ENCODE results near the gene BIN2.

Gene BIN2

DNA sequence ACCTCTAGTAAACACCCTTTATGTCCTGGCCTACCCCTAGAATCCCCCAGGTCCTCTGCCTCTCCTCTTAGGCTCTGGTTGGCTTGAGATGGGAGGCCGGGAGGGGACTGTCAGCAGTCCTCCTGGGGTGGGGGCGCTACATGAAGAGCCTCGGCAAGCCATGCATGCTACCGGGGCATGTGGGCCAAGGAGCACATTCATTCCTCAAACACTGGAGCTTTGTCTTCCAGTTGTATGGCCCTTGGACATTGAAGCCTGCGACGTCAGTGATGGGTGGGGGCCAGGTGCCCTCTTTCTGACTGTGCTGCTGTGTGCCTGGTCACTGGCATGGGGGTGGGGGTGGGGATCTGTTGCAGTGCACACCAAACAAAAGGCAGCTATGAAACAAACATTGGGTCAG, 38.3 kb upstream of the BIN2 start:
- peaks cover 25% of the 10 kb centered on the region; the same call in 1 of the 2 replicates for H3K36me3 ChIP-seq (ENCODE audit: insufficient read depth, low read length)
- no peak overlapping the region for H3K9ac ChIP-seq (ENCODE audit: low read depth, low read length)
- 92% methylated on average over 6 of the region's 6 CpGs for WGBS
- no peaks in the 10 kb centered on the region for H3K4me1 ChIP-seq (ENCODE audit: insufficient read depth, low read length)
- no peaks in the 10 kb centered on the region for H3K27me3 ChIP-seq (ENCODE audit: insufficient read depth, low read length)
- H3K4me3 ChIP-seq (ENCODE audit: low read length) = no peak overlapping the region
- H3K9me3 ChIP-seq (ENCODE audit: insufficient read depth, low read depth, low read length) = no peaks in the 10 kb centered on the region
- H3K27ac ChIP-seq (ENCODE audit: low read depth, low read length) = no peak overlapping the region

DNA sequence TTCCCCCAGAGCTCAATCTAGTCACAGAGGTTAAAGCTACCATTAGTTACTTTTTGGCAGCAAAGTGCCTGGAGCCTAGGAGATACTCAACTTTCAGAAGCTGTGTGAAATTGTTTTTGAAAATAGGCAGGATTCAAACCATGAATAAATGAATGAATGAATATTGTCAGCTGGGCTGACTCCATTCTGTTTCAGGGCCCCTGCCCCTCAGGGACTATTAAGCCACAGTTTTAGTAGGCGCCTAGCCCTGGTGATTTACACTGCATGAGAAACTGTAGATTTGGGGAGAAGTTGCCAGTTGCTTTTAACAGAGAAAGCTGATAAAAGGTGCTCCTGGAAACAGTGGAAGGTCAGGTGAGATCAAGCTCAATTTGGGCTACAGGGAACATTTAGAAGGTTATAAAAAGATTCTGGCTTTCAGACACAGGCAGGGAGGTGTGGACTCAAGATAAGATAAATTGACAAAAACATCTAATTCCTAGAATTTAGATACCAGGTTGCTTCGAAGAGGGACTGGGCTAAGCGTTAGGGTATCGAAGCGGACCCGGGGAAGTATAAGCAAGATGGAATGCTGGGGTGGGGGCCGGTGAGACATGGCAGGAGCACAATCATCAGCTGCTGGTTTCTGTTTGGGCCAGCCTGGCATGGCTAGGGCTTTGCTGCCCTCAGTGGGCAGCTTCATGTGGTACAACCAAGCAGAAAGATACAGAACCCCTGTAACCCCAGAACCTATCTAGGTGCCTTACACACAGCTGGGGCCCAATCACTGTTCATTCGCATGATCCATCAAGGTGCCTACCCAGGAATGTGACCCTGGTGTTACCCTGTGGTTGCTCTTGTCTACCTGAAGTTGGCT, 37.4 kb upstream of the BIN2 start:
- Histone ChIP-seq H3K4me1 (ENCODE audit: insufficient read depth, low read length) (no peaks in the 10 kb centered on the region), H3K36me3 (ENCODE audit: insufficient read depth, low read length) (peaks cover 33% of the 10 kb centered on the region; the same call in 1 of the 2 replicates), H3K4me3 (ENCODE audit: low read length) (no peak overlapping the region), H3K9me3 (ENCODE audit: insufficient read depth, low read depth, low read length) (no peaks in the 10 kb centered on the region), H3K27me3 (ENCODE audit: insufficient read depth, low read length) (no peaks in the 10 kb centered on the region), H3K27ac (ENCODE audit: low read depth, low read length) (no peak overlapping the region), H3K9ac (ENCODE audit: low read depth, low read length) (no peak overlapping the region)
- 95% methylated on average over 8 of the region's 8 CpGs for WGBS

DNA sequence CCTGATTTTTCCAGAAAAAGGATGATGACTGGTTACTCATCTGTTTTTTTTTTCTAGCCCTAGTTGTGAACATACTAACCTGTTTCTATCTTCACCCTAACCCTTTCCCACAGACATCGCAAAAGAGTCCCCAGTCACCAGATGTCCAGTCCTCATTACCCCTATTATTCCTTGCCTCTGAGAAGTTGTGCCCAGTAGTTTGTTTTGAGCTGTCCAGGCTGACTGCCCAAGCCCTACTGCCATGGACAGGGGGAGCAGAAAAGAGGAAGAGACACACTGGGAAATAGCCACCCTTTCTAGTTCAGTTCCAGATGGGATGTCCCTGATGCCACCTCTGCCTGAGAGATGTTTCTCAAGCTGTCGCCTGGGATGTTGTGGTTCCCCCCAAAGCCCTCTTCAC, 36.3 kb upstream of the BIN2 start:
- 94% methylated on average over 2 of the region's 2 CpGs for WGBS
- Histone ChIP-seq H3K36me3 (ENCODE audit: insufficient read depth, low read length) (peaks cover 36% of the 10 kb centered on the region; the same call in 1 of the 2 replicates), H3K9me3 (ENCODE audit: insufficient read depth, low read depth, low read length) (no peaks in the 10 kb centered on the region), H3K27me3 (ENCODE audit: insufficient read depth, low read length) (no peaks in the 10 kb centered on the region), H3K9ac (ENCODE audit: low read depth, low read length) (no peak overlapping the region), H3K4me3 (ENCODE audit: low read length) (no peak overlapping the region), H3K4me1 (ENCODE audit: insufficient read depth, low read length) (no peaks in the 10 kb centered on the region), H3K27ac (ENCODE audit: low read depth, low read length) (no peak overlapping the region)

DNA sequence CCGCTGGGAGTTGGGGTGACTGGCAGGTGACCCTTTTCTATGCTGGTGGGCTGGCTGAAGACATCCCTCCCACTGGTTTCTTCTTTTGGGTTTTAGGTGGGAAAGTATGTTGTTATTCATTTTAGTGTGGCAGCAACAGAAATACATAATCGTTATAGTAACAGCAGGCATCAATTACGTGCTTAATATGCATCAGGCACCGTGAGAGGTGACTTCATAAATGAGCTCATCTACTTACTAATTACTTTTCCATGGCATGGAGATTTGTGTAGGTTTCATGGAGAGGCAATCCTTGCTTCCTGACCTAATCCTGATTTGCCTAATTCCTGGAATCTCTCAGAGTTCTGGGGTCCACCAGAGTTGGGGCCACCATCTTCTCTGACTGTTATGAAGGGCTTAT, 35.9 kb upstream of the BIN2 start:
- WGBS = 94% methylated on average over 4 of the region's 4 CpGs

DNA sequence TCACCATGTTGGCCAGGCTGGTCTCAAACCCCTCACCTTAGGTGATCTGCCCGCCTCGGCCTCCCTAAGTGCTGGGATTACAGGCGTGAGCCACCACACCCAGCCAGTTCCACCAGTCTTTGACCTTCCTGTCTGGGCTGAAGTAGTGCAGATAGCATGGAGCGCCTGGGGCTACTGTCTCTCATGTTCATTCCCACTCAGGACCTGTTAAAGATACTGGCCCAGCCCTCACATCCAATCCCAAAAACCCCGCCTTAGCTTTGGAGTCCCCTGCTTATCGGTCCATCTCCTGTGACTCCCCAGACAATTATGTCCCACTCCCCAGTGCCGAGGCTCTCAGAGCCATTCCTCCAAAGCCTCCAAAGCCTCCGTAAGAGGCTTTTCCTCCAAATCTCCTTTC, 34.5 kb upstream of the BIN2 start:
- Histone ChIP-seq H3K36me3 (ENCODE audit: insufficient read depth, low read length) (peaks cover 33% of the 10 kb centered on the region; the same call in 1 of the 2 replicates), H3K27me3 (ENCODE audit: insufficient read depth, low read length) (no peaks in the 10 kb centered on the region), H3K9me3 (ENCODE audit: insufficient read depth, low read depth, low read length) (no peaks in the 10 kb centered on the region), H3K27ac (ENCODE audit: low read depth, low read length) (no peak overlapping the region), H3K4me3 (ENCODE audit: low read length) (no peak overlapping the region), H3K9ac (ENCODE audit: low read depth, low read length) (no peak overlapping the region), H3K4me1 (ENCODE audit: insufficient read depth, low read length) (no peaks in the 10 kb centered on the region)
- 95% methylated on average over 8 of the region's 8 CpGs for WGBS

More for the DNA sequence above, 35.9 kb upstream of the BIN2 start:
- Histone ChIP-seq H3K9me3 (ENCODE audit: insufficient read depth, low read depth, low read length) (no peaks in the 10 kb centered on the region), H3K36me3 (ENCODE audit: insufficient read depth, low read length) (peaks cover 40% of the 10 kb centered on the region; the same call in 1 of the 2 replicates), H3K4me1 (ENCODE audit: insufficient read depth, low read length) (no peaks in the 10 kb centered on the region), H3K27ac (ENCODE audit: low read depth, low read length) (no peak overlapping the region), H3K4me3 (ENCODE audit: low read length) (no peak overlapping the region), H3K9ac (ENCODE audit: low read depth, low read length) (no peak overlapping the region), H3K27me3 (ENCODE audit: insufficient read depth, low read length) (no peaks in the 10 kb centered on the region)

DNA sequence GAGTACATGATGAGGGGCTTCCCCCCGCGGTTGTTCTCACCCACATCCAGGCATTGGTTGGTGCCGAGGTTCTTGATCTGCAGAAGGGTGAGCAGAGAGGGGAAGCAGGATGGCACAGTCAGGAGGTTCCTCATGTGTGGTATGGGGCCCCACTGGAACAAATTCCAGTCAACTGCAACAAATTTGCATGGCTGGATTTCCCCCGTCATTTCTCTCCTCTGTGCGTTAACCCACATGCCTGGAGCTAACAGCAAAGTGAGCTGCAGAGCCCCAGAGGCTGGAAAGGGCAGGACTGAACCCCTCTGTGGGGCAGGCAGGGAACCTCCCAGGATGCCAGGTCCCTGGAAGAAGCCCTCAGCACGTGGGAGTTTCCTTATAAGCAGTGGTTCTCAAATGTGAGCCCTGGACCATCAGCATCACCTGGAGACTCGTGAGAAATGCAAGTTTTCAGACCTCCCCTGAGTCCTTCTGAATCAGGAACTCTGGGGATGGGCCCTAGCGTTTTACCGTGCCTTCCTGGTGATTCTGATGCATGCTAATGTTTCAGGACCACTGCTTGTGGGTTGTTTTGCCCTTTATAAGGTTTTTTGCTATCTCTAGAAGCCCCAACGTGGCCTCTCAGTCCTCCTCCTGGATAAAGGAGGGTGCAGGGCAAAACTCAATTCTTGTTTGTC, 33.5 kb upstream of the BIN2 start:
- Histone ChIP-seq H3K27ac (ENCODE audit: low read depth, low read length) (no peak overlapping the region), H3K27me3 (ENCODE audit: insufficient read depth, low read length) (no peaks in the 10 kb centered on the region), H3K4me1 (ENCODE audit: insufficient read depth, low read length) (no peaks in the 10 kb centered on the region), H3K4me3 (ENCODE audit: low read length) (no peak overlapping the region), H3K9ac (ENCODE audit: low read depth, low read length) (no peak overlapping the region), H3K36me3 (ENCODE audit: insufficient read depth, low read length) (peaks cover 31% of the 10 kb centered on the region; the same call in 1 of the 2 replicates), H3K9me3 (ENCODE audit: insufficient read depth, low read depth, low read length) (no peaks in the 10 kb centered on the region)
- WGBS = 95% methylated on average over 10 of the region's 10 CpGs

DNA sequence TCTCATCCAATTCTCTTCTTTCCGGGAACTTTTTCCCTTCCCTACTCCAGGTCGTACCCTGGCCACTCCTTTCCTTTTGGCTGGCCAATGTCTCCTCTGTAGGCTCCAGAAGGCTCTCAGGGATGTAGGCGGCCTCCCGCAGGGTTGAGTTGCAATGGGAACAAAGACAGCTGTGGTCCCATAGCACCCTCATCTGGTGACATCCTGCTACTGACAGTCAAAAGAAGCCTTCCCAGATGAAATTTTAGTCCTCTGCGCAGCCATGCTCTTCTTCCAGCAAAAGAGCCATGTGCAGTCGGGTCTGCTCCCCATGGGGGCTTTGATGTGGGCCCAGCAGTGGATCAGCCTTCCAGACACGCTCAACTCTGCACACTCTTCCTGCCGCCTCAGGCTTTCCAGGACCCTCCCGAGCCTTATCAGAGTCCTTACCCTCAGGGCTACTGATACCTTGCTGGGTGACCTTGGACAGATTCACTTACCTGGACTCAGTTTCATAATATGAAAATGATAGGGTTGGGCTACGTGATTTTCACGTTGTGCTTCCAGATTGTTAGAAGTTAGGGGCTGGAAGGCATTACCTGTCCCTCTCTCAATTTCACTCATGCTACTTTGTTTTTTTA, 28.0 kb upstream of the BIN2 start:
- Histone ChIP-seq H3K4me1 (ENCODE audit: insufficient read depth, low read length) (no peaks in the 10 kb centered on the region), H3K36me3 (ENCODE audit: insufficient read depth, low read length) (peaks cover 13% of the 10 kb centered on the region; the same call in 1 of the 2 replicates), H3K9ac (ENCODE audit: low read depth, low read length) (no peak overlapping the region), H3K27me3 (ENCODE audit: insufficient read depth, low read length) (no peaks in the 10 kb centered on the region), H3K4me3 (ENCODE audit: low read length) (no peak overlapping the region), H3K9me3 (ENCODE audit: insufficient read depth, low read depth, low read length) (no peaks in the 10 kb centered on the region), H3K27ac (ENCODE audit: low read depth, low read length) (no peak overlapping the region)
- 21% methylated on average over 9 of the region's 11 CpGs for WGBS

DNA sequence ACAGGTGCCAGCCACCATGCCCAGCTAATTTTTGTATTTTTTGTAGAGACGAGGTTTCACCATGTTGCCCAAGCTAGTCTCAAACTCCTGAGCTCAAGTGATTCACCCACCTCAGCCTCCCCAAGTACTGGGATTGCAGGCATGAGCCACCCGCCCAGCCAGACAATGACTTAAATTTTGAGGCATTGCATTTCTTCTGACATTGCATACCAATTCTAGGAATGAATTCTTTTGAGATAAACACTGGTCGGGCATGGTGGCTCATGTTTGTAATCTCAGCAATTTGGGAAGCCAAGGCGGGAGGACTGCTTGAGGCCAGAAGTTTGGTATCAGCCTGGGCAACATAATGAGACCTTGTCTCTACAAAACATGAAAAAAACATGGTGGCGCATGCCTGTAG, 25.1 kb upstream of the BIN2 start:
- Histone ChIP-seq H3K9me3 (ENCODE audit: insufficient read depth, low read depth, low read length) (no peaks in the 10 kb centered on the region), H3K4me1 (ENCODE audit: insufficient read depth, low read length) (no peaks in the 10 kb centered on the region), H3K27ac (ENCODE audit: low read depth, low read length) (no peak overlapping the region), H3K36me3 (ENCODE audit: insufficient read depth, low read length) (no peaks in the 10 kb centered on the region), H3K27me3 (ENCODE audit: insufficient read depth, low read length) (no peaks in the 10 kb centered on the region), H3K9ac (ENCODE audit: low read depth, low read length) (no peak overlapping the region), H3K4me3 (ENCODE audit: low read length) (no peak overlapping the region)
- 93% methylated on average over 5 of the region's 5 CpGs for WGBS

DNA sequence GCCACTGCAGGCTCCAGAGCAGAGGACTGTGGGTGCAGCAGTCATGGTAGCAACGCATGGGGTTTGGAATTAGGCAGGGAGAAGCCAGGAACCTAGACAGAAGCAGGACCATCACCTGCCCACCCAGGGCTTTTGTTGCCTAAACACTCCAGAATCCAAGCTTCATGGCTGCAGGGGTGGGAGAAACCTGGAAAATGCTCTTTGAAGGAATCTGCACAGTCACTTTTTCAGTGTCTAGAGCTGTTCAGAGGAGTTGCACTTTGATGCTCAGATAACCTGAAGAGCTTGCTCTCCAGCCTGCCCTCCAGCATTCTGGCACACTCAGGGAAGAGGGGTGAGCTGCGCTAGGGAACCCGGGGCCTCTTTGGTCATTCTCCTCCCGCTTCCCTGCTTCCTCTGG, 24.1 kb upstream of the BIN2 start:
- Histone ChIP-seq H3K9me3 (ENCODE audit: insufficient read depth, low read depth, low read length) (no peaks in the 10 kb centered on the region), H3K27ac (ENCODE audit: low read depth, low read length) (no peak overlapping the region), H3K4me3 (ENCODE audit: low read length) (no peak overlapping the region), H3K9ac (ENCODE audit: low read depth, low read length) (no peak overlapping the region), H3K36me3 (ENCODE audit: insufficient read depth, low read length) (no peaks in the 10 kb centered on the region), H3K27me3 (ENCODE audit: insufficient read depth, low read length) (no peaks in the 10 kb centered on the region), H3K4me1 (ENCODE audit: insufficient read depth, low read length) (no peaks in the 10 kb centered on the region)
- 98% methylated on average over 4 of the region's 4 CpGs for whole genome bisulfite sequencing

DNA sequence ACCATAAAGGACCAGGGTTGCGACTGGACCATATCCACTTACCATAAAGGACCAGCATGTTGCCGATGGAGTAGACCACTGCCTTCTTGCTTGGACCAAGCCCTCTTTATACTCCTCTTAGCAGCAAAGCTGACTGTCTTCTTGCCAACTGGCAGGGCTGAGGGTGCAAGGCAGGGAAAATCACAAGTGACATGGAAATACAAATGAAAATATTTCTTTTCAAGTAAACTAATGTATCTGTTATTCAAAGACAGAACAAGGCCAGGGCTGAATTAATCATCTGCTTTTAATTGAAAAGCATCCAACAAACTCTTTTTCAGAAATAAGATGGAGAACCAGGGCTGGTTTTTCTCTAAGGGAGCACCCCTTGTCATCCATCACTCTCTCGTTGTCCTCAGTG, 22.6 kb upstream of the BIN2 start, which contains the start of gene CELA1:
Gene CELA1 (minus strand): TSS at position 99 of the 400 bp plus-strand sequence. CDS start 41 bp downstream, at position 58.
- Histone ChIP-seq H3K9ac (ENCODE audit: low read depth, low read length) (no peak within 1 kb of the TSS), H3K9me3 (ENCODE audit: insufficient read depth, low read depth, low read length) (no peaks in the 10 kb centered on the region), H3K36me3 (ENCODE audit: insufficient read depth, low read length) (no peaks in the 10 kb centered on the region), H3K27ac (ENCODE audit: low read depth, low read length) (no peak within 1 kb of the TSS), H3K4me1 (ENCODE audit: insufficient read depth, low read length) (no peaks in the 10 kb centered on the region), H3K27me3 (ENCODE audit: insufficient read depth, low read length) (no peaks in the 10 kb centered on the region), H3K4me3 (ENCODE audit: low read length) (no peak within 1 kb of the TSS)
- 93% methylated on average over 3 of the region's 3 CpGs for WGBS

DNA sequence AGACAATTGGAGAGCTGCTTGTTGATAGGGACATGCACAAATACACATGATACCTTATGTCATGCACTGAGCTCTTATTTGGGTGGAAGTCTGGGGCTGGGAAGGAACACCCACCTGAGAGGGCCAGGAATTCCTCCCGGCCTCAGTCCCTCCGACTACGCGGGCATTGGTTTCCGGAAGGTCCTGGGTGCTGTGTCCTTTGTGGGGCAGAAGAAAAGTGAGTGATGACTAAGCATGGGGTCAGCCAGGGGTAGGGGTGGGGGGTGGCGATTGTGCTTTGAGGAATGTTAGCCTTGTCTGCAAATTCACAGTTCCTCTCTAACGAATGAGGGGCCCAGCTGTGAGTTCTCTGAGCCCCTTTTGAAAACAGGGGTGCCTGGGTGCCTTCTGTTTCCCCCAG, 21.7 kb upstream of the BIN2 start:
- WGBS = 60% methylated on average over 7 of the region's 7 CpGs

More for the DNA sequence above, 21.7 kb upstream of the BIN2 start:
- H3K9ac ChIP-seq (ENCODE audit: low read depth, low read length) = no peak overlapping the region
- no peaks in the 10 kb centered on the region for H3K27me3 ChIP-seq (ENCODE audit: insufficient read depth, low read length)
- no peak overlapping the region for H3K4me3 ChIP-seq (ENCODE audit: low read length)
- H3K36me3 ChIP-seq (ENCODE audit: insufficient read depth, low read length) = no peaks in the 10 kb centered on the region
- no peak overlapping the region for H3K27ac ChIP-seq (ENCODE audit: low read depth, low read length)
- H3K4me1 ChIP-seq (ENCODE audit: insufficient read depth, low read length) = no peaks in the 10 kb centered on the region
- no peaks in the 10 kb centered on the region for H3K9me3 ChIP-seq (ENCODE audit: insufficient read depth, low read depth, low read length)

All from HUES64 (cell line).